Lung (tissue), 12 donors: ENCODE results near the gene TSPEAR. TPM values are rescaled to one million over a fixed set of nuclear protein-coding genes. Genes with fewer than 3 reads are reported as not detected.
"Not testable (repeated sequence)": the region's sequence is repeated elsewhere in the genome, so short reads cannot be mapped to it uniquely, and the experiment has no call there.

Experiments
- ATAC-seq: fragments of 200-7000 bp; cut with Tn5 transposase; one replicate; pipeline ENCODE4 v1.9.1; 2020; ENCODE audit warnings: moderate number of reproducible peaks; ENCODE audit not compliant: insufficient read depth, low FRiP score
- DNase-seq, 3 donors: peaks; one replicate each; pipeline ENCODE4 v3.0.0-alpha.2; 2013 to 2017
- H3K27ac ChIP-seq, 2 donors: one replicate each; pipeline ENCODE4 v1.5.1; 2013; ENCODE audit warnings: mild to moderate bottlenecking in 2 of 2, moderate library complexity in 2 of 2, control low read depth in 1 of 2, inconsistent platforms in 1 of 2, low read depth in 1 of 2, low read length in 1 of 2
- H3K27me3 ChIP-seq, 3 donors: one replicate each; pipeline ENCODE4 v1.5.1; 2013; ENCODE audit warnings: low read length in 2 of 3; ENCODE audit not compliant: control insufficient read depth in 3 of 3, insufficient read depth in 3 of 3
- H3K36me3 ChIP-seq, 4 donors: one replicate each; pipeline ENCODE4 v1.5.1; 2013; ENCODE audit warnings: low read length in 4 of 4, mild to moderate bottlenecking in 1 of 4, moderate library complexity in 1 of 4; ENCODE audit not compliant: control insufficient read depth in 4 of 4, insufficient read depth in 4 of 4
- H3K4me1 ChIP-seq, 5 donors: one replicate each; pipeline ENCODE4 v1.5.1; 2013; ENCODE audit warnings: low read length in 5 of 5, mild to moderate bottlenecking in 2 of 5, moderate library complexity in 1 of 5; ENCODE audit not compliant: control insufficient read depth in 5 of 5, insufficient read depth in 5 of 5
- H3K4me3 ChIP-seq: one replicate; pipeline ENCODE4 v1.5.1; 2013; ENCODE audit warnings: mild to moderate bottlenecking, control low read depth, moderate library complexity
- H3K9ac ChIP-seq, 2 donors: one replicate each; pipeline ENCODE4 v1.5.1; 2013; ENCODE audit warnings: low read length in 2 of 2, control low read depth in 1 of 2; ENCODE audit not compliant: insufficient read depth in 1 of 2
- H3K9me3 ChIP-seq, 4 donors: one replicate each; pipeline ENCODE4 v1.5.1; 2013; ENCODE audit warnings: low read length in 3 of 4, mild to moderate bottlenecking in 1 of 4, moderate library complexity in 1 of 4; ENCODE audit not compliant: control insufficient read depth in 4 of 4, insufficient read depth in 3 of 4
- CTCF ChIP-seq: IDR thresholded peaks from 2 replicates; pipeline ENCODE4 v1.5.1; 2012; ENCODE audit warnings: mild to moderate bottlenecking; ENCODE audit errors: control extremely low read depth, extremely low read depth
- WGBS, 2 donors: extraction: QIAGEN DNeasy Blood & Tissue Kit; methylation state at CpG; one replicate each; pipeline ENCODE4 v1.1.7; 2013; 5-methylcytosine and 5-hydroxymethylcytosine counted together
- polyA plus RNA-seq, 2 donors: library from polyadenylated mRNA; stranded (reverse); fragments of 200-250 nt; gene quantifications; one replicate each; pipeline ENCODE4 v1.2.1, GENCODE V29; 2013
- total RNA-seq, 2 donors: library from RNA; depleted of rRNA in 1 of 2; stranded (reverse); fragments of >200 nt in 1 of 2; gene quantifications; one replicate each; pipeline ENCODE4 v1.2.1, GENCODE V29; 2014 to 2021
- donor health status: control.
- donor health status: control.
- donor health status: Bipolar disorder and iron deficiency.
- donor health status: healthy.
- donor health status: DM: yes; HTN: yes; CAD: no.

TSPEAR gene
- total and polyA plus RNA-seq, 4 donors, result 0.02 to 2.1 (median 0.27) TPM

DNA sequence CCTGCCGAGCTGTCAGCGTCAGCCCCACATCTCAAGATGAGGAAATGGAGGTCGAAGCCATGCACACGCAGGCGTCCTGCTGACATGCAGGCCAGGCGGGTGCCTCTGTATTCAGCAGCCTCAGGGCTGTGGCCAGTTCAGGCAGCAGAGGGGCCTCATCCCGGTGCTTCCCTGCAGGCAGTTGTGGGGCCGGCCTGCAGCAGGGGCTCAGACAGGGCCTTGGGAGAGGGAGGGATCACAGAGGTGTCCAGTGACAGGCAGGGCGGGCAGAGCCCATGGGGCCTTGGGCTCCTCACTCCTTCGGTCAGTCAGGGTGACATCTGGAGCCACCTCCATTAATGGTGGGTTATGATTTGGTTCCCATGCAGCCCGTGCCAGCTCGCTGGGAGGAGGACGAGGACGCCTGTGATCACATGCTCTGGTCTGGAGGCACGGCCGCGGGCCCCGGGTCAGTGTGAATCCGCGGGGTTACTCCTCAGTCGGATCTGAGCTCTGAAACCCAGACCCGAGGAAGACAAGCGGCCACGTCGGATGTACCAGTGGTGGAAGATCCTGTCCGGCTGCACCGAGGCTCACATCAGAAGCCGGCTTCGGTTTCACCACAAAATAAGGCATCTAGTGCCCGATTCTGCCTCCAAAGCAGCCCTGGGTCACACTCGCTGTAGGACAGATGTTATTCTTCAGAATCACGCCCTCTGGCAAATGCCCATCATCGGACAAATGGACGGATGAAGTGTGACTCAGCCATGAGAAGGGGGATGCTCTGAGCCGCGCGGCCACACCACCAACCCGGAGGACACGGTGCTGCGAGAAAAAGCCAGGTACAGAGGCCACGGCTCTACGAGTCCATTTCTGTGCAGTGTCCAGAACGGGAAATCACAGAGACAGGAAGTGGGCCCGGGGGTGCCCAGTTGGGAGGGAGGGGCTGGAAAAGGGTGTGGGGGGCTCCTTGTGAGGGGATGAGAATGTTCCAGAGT lies 204.8 kb downstream of the TSPEAR start:
- DNase-seq (no peak), ATAC-seq (no peak)
- Histone ChIP-seq H3K4me3 (no peak overlapping the region), H3K27ac (no peak overlapping the region), H3K36me3 (no peaks in the 10 kb centered on the region), H3K9ac (no peak overlapping the region), H3K27me3 (peaks cover 0 to 4% (median 0%) of the 10 kb centered on the region in 3 donors), H3K9me3 (peaks cover 0 to 3% (median 0%) of the 10 kb centered on the region in 4 donors), H3K4me1 (peaks cover 0 to 4% (median 0%) of the 10 kb centered on the region in 5 donors)
- no peak for TF ChIP-seq CTCF
- 74 to 78% methylated on average over 44 of the region's 44 CpGs for WGBS, 2 donors

GRCh38 chr21:44505673-44506278 lies 205.6 kb downstream of the TSPEAR start:
- Histone ChIP-seq H3K27ac (no peak overlapping the region), H3K4me3 (no peak overlapping the region), H3K36me3 (no peaks in the 10 kb centered on the region), H3K4me1 (peaks cover 0 to 4% (median 0%) of the 10 kb centered on the region in 5 donors), H3K27me3 (no peaks in the 10 kb centered on the region), H3K9ac (no peak overlapping the region), H3K9me3 (peaks cover 0 to 3% (median 0%) of the 10 kb centered on the region in 4 donors)
- 79 to 89% methylated on average over 16 of the region's 16 CpGs for WGBS, 2 donors
- no peak for TF ChIP-seq CTCF
- ATAC-seq (no peak), DNase-seq (no peak)

- no peaks in the 10 kb centered on the region for H3K36me3 ChIP-seq
- H3K27ac ChIP-seq, result no peak overlapping the region
- no peak overlapping the region for H3K9ac ChIP-seq
- 27 to 56% methylated on average over 18 to 20 of the region's 20 CpGs for WGBS, 2 donors
- H3K4me3 ChIP-seq, result no peak overlapping the region
- no peaks in the 10 kb centered on the region for H3K27me3 ChIP-seq
- no peak for TF ChIP-seq CTCF
- peaks cover 0 to 4% (median 0%) of the 10 kb centered on the region in 5 donors for H3K4me1 ChIP-seq
- H3K9me3 ChIP-seq, result peaks cover 0 to 3% (median 0%) of the 10 kb centered on the region in 4 donors
- DNase-seq, result no peak
- no peak for ATAC-seq
Measured at GRCh38 chr21:44503901-44504399, 207.4 kb downstream of the TSPEAR start.

GRCh38 chr21:44503006-44503889 lies 208.1 kb downstream of the TSPEAR start:
- not testable (repeated sequence) for H3K27me3 ChIP-seq, H3K9ac ChIP-seq, H3K4me1 ChIP-seq, ATAC-seq, DNase-seq, H3K9me3 ChIP-seq, H3K27ac ChIP-seq, H3K4me3 ChIP-seq, H3K36me3 ChIP-seq
- WGBS, 2 donors, result 66 to 77% methylated on average over 42 to 44 of the region's 44 CpGs
